DOHH2 (cell line): ENCODE results near the gene PSMB2.
"Not testable (repeated sequence)": the region's sequence is repeated elsewhere in the genome, so short reads cannot be mapped to it uniquely, and the experiment has no call there.

Experiments
- H3F3A ChIP-seq: fragments of 200-600 bp; sonication (generic), shearing (Covaris generic); 2 replicates; pipeline ENCODE4 v1.6.0; 2016; ENCODE audit warnings: antibody characterized with exemption, mild to moderate bottlenecking; ENCODE audit not compliant: control insufficient read depth, insufficient read depth
- H3K27ac ChIP-seq: fragments of 200-600 bp; sonication (generic); 2 replicates; pipeline ENCODE4 v1.5.1; 2014; ENCODE audit warnings: low read depth, mild to moderate bottlenecking, low read length, moderate library complexity
- H3K27me3 ChIP-seq: fragments of 200-600 bp; sonication (generic); 2 replicates; pipeline ENCODE4 v1.6.1; 2014; ENCODE audit warnings: mild to moderate bottlenecking, low read length, mixed read lengths; ENCODE audit not compliant: control insufficient read depth
- H3K36me3 ChIP-seq: fragments of 200-600 bp; sonication (generic); 2 replicates; pipeline ENCODE4 v1.6.1; 2014; ENCODE audit warnings: mild to moderate bottlenecking, low read length, moderate library complexity, mixed read lengths; ENCODE audit not compliant: control insufficient read depth
- H3K4me1 ChIP-seq: fragments of 200-600 bp; sonication (generic); 2 replicates; pipeline ENCODE4 v1.6.1; 2014; ENCODE audit warnings: mild to moderate bottlenecking, low read length, mixed read lengths; ENCODE audit not compliant: control insufficient read depth
- H3K4me2 ChIP-seq: fragments of 200-600 bp; sonication (generic); 2 replicates; pipeline ENCODE4 v1.6.0; 2014; ENCODE audit warnings: mild to moderate bottlenecking, low read length, moderate library complexity
- H3K4me3 ChIP-seq: fragments of 200-600 bp; sonication (generic); 2 replicates; pipeline ENCODE4 v1.5.1; 2014; ENCODE audit warnings: mild to moderate bottlenecking, low read length, mixed read lengths
- H3K79me2 ChIP-seq: fragments of 200-600 bp; sonication (generic); 2 replicates; pipeline ENCODE4 v1.6.1; 2014; ENCODE audit warnings: mild to moderate bottlenecking, low read length, mixed read lengths; ENCODE audit not compliant: control insufficient read depth
- H3K9me2 ChIP-seq: fragments of 200-600 bp; sonication (generic); replicated peaks from 2 replicates; pipeline ENCODE4 v1.6.1; 2014; ENCODE audit warnings: mild to moderate bottlenecking, low read length, mixed read lengths; ENCODE audit not compliant: control insufficient read depth
- H3K9me3 ChIP-seq: fragments of 200-600 bp; sonication (generic); 2 replicates; pipeline ENCODE4 v1.6.1; 2014; ENCODE audit warnings: antibody characterized with exemption, low read length, mixed read lengths; ENCODE audit not compliant: control insufficient read depth, insufficient read depth
- H4K20me1 ChIP-seq: fragments of 200-600 bp; sonication (generic); 2 replicates; pipeline ENCODE4 v1.6.0; 2014; ENCODE audit warnings: low read depth, mild to moderate bottlenecking, antibody characterized with exemption, low read length, moderate library complexity; ENCODE audit not compliant: control insufficient read depth, insufficient read depth
- EZH2phosphoT487 ChIP-seq: fragments of 200-600 bp; sonication (generic); IDR thresholded peaks from 2 replicates; pipeline ENCODE4 v1.6.1; 2017; ENCODE audit warnings: borderline replicate concordance, mild to moderate bottlenecking, antibody characterized with exemption, low read length, moderate library complexity, mixed read lengths
- TF ChIP-seq, protein P1 (sequence below): fragments of 200-600 bp; sonication (generic); IDR thresholded peaks from one replicate; pipeline ENCODE4 v1.5.1; 2014; ENCODE audit warnings: antibody characterized with exemption, mild to moderate bottlenecking, low read depth, low read length; ENCODE audit not compliant: poor library complexity, severe bottlenecking

Gene PSMB2

DNA sequence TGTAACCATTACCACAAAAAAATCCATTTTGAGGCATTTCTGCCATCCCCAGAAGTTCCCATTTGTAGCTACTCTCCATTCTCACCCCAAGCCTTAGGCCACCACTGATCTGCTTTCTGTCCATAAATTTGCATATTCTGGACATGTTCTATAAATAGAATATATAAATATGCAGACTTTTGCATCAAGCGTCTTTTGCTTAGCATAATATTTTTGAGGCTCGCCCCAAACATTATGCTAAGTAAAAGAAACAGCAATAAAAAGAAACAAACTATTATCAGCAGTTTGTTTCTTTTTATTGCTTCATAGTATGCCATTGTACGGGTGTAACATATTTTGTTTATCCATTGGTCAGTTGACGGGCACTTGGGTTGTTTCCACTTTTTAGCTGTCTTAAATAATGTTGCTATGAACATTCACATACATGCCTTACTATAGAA is 60.4 kb downstream of the PSMB2 start:
- Histone ChIP-seq H3K9me2 (no peaks in the 10 kb centered on the region), H3K9me3 (no peaks in the 10 kb centered on the region), H3F3A (peaks cover 6% of the 10 kb centered on the region; the same call in 1 of the 2 replicates), H4K20me1 (no peaks in the 10 kb centered on the region), H3K4me1 (peaks cover 39% of the 10 kb centered on the region), H3K4me3 (no peak overlapping the region), H3K79me2 (no peaks in the 10 kb centered on the region), H3K27me3 (peaks cover 16% of the 10 kb centered on the region), H3K27ac (no peak overlapping the region), H3K36me3 (no peaks in the 10 kb centered on the region), H3K4me2 (peak overlapping the region; percentile 33)
- TF ChIP-seq, protein P1, sequence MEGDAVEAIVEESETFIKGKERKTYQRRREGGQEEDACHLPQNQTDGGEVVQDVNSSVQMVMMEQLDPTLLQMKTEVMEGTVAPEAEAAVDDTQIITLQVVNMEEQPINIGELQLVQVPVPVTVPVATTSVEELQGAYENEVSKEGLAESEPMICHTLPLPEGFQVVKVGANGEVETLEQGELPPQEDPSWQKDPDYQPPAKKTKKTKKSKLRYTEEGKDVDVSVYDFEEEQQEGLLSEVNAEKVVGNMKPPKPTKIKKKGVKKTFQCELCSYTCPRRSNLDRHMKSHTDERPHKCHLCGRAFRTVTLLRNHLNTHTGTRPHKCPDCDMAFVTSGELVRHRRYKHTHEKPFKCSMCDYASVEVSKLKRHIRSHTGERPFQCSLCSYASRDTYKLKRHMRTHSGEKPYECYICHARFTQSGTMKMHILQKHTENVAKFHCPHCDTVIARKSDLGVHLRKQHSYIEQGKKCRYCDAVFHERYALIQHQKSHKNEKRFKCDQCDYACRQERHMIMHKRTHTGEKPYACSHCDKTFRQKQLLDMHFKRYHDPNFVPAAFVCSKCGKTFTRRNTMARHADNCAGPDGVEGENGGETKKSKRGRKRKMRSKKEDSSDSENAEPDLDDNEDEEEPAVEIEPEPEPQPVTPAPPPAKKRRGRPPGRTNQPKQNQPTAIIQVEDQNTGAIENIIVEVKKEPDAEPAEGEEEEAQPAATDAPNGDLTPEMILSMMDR, result no peak
- no peak for TF ChIP-seq EZH2phosphoT487

DNA sequence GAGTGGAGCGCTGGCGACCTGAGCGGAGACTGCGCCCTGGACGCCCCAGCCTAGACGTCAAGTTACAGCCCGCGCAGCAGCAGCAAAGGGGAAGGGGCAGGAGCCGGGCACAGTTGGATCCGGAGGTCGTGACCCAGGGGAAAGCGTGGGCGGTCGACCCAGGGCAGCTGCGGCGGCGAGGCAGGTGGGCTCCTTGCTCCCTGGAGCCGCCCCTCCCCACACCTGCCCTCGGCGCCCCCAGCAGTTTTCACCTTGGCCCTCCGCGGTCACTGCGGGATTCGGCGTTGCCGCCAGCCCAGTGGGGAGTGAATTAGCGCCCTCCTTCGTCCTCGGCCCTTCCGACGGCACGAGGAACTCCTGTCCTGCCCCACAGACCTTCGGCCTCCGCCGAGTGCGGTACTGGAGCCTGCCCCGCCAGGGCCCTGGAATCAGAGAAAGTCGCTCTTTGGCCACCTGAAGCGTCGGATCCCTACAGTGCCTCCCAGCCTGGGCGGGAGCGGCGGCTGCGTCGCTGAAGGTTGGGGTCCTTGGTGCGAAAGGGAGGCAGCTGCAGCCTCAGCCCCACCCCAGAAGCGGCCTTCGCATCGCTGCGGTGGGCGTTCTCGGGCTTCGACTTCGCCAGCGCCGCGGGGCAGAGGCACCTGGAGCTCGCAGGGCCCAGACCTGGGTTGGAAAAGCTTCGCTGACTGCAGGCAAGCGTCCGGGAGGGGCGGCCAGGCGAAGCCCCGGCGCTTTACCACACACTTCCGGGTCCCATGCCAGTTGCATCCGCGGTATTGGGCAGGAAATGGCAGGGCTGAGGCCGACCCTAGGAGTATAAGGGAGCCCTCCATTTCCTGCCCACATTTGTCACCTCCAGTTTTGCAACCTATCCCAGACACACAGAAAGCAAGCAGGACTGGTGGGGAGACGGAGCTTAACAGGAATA is 64.0 kb downstream of the PSMB2 start:
- H3K9me3 ChIP-seq, result no peaks in the 10 kb centered on the region
- H3K27me3 ChIP-seq, result peaks cover 28% of the 10 kb centered on the region
- H3K27ac ChIP-seq, result no peak overlapping the region
- no peaks in the 10 kb centered on the region for H3K9me2 ChIP-seq
- H3K4me1 ChIP-seq, result peaks cover 39% of the 10 kb centered on the region
- TF ChIP-seq, protein P1, result no peak
- TF ChIP-seq EZH2phosphoT487, result no peak
- no peaks in the 10 kb centered on the region for H3K79me2 ChIP-seq
- no peaks in the 10 kb centered on the region for H3K36me3 ChIP-seq
- H4K20me1 ChIP-seq, result no peaks in the 10 kb centered on the region
- peak overlapping the region; percentile 90 for H3K4me2 ChIP-seq
- H3F3A ChIP-seq, result peaks cover 6% of the 10 kb centered on the region; the same call in 1 of the 2 replicates
- H3K4me3 ChIP-seq, result peak overlapping the region; percentile 70

DNA sequence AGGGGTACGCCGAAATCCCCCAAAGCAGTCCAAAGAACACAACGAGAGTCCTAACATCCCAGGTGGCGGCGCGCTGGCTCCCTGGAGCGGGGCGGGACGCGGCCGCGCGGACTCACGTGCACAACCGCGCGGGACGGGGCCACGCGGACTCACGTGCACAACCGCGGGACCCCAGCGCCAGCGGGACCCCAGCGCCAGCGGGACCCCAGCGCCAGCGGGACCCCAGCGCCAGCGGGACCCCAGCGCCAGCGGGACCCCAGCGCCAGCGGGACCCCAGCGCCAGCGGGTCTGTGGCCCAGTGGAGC is 64.6 kb downstream of the PSMB2 start:
- H3K9me2 ChIP-seq, H3F3A ChIP-seq, H3K79me2 ChIP-seq, H3K36me3 ChIP-seq, H3K9me3 ChIP-seq, H3K27ac ChIP-seq, H4K20me1 ChIP-seq: not testable (repeated sequence)
- peak overlapping the region; percentile 90 for H3K4me2 ChIP-seq
- 0 out of 2 replicates have a peak, but pooled peaks have one; percentile 38 for TF ChIP-seq EZH2phosphoT487
- H3K4me3 ChIP-seq, result peak overlapping the region; percentile 70
- H3K27me3 ChIP-seq, result peaks cover 33% of the 10 kb centered on the region
- H3K4me1 ChIP-seq, result peaks cover 37% of the 10 kb centered on the region
